Fibroblast of villous mesenchyme (primary cell): ENCODE results near the gene ZNF277. TPM values are rescaled to one million over a fixed set of nuclear protein-coding genes. Genes with fewer than 3 reads are reported as not detected.

Experiments used
- DNase-seq: peaks from one replicate; pipeline ENCODE4 v3.0.0-alpha.2; 2010; ENCODE audit warnings: low read depth
- H3K4me3 ChIP-seq: 2 replicates; pipeline ENCODE4 v1.5.1; 2011; ENCODE audit warnings: low read depth, mild to moderate bottlenecking, low read length
- total RNA-seq: library from RNA; depleted of rRNA; stranded (reverse); fragments of >200 nt; gene quantifications from 2 replicates; pipeline ENCODE4 v1.2.3, GENCODE V29; 2012
- TF ChIP-seq, protein P1 (sequence below): IDR thresholded peaks from 2 replicates; pipeline ENCODE4 v1.5.1; 2012; ENCODE audit warnings: low read depth, mild to moderate bottlenecking, low read length; ENCODE audit not compliant: insufficient read depth

The ZNF277 gene
- total RNA-seq, 1 donor = 29.8 TPM

- peak; percentile 27 for DNase-seq
- TF ChIP-seq, protein P1, sequence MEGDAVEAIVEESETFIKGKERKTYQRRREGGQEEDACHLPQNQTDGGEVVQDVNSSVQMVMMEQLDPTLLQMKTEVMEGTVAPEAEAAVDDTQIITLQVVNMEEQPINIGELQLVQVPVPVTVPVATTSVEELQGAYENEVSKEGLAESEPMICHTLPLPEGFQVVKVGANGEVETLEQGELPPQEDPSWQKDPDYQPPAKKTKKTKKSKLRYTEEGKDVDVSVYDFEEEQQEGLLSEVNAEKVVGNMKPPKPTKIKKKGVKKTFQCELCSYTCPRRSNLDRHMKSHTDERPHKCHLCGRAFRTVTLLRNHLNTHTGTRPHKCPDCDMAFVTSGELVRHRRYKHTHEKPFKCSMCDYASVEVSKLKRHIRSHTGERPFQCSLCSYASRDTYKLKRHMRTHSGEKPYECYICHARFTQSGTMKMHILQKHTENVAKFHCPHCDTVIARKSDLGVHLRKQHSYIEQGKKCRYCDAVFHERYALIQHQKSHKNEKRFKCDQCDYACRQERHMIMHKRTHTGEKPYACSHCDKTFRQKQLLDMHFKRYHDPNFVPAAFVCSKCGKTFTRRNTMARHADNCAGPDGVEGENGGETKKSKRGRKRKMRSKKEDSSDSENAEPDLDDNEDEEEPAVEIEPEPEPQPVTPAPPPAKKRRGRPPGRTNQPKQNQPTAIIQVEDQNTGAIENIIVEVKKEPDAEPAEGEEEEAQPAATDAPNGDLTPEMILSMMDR = no peak
- peak overlapping the region; percentile 85 for H3K4me3 ChIP-seq
Observed at GRCh38 chr7:112206991-112207592, 597 bp downstream of the ZNF277 start.

DNA sequence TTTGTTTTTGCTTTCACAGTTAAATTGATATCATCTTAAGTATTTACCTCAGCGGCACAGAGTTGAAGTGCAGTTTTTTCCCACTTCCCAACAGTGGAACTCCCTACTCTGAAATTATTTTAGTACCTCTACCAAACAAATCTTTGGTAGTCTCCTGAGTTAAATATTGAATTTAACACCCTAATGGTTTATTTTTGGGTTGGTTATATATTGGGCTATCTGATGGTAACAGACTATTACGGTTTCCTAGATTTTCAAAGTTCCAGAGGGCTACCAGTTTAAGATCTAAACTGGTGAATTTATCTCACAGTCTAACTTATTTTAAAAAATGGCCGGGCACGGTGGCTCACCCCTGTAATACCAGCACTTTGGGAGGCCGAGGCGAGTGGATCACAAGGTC lies 1.3 kb downstream of the ZNF277 start:
- TF ChIP-seq, protein P1 = no peak
- no peak for DNase-seq
- H3K4me3 ChIP-seq = no peak overlapping the region

DNA sequence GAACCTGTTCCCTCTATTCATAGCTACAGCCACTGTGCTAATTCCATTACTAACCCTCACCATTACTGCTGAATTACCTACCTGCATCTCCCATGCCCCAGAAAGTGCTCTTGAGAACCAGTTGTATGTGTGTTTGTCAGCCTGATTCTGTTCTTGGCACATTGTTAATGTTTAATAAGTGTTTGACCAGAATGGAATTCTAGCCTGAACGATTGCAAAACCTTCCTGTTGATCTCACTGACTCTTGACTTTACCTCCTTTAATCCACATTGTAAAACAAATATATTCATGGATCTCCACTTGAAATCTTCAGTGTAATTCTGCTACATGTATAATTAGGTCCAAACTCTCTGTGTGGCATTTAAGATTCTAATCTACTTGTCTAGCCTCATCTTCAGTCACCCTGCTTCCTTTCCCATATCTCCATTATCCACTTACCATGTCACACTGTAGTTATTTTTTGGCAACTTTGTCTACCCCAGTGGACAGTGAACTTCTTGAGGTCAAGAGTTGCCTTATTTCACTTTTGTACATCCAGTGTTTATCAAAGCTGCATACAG lies 4.9 kb downstream of the ZNF277 start:
- peak; percentile 63 for DNase-seq
- TF ChIP-seq, protein P1 = no peak
- H3K4me3 ChIP-seq = no peak overlapping the region

- H3K4me3 ChIP-seq = no peak overlapping the region
- TF ChIP-seq, protein P1 = no peak
- no peak for DNase-seq
Observed at GRCh38 chr7:112212571-112212970, 6.1 kb downstream of the ZNF277 start.

GRCh38 chr7:112213735-112214134 lies 7.2 kb downstream of the ZNF277 start:
- H3K4me3 ChIP-seq = no peak overlapping the region
- TF ChIP-seq, protein P1 = no peak
- DNase-seq = no peak

GRCh38 chr7:112214268-112214667 lies 7.8 kb downstream of the ZNF277 start:
- no peak for DNase-seq
- no peak overlapping the region for H3K4me3 ChIP-seq
- TF ChIP-seq, protein P1 = no peak

- TF ChIP-seq, protein P1 = no peak
- no peak overlapping the region for H3K4me3 ChIP-seq
- no peak for DNase-seq
Observed at GRCh38 chr7:112214883-112215282, 8.4 kb downstream of the ZNF277 start.
